ENCODE results near the gene NPIPB13. TPM values are rescaled to one million over a fixed set of nuclear protein-coding genes. Genes with fewer than 3 reads are reported as not detected.
"Not testable (repeated sequence)": the region's sequence is repeated elsewhere in the genome, so short reads cannot be mapped to it uniquely, and the experiment has no call there.

The NPIPB13 gene
- 6.2 TPM for total RNA-seq

GRCh38 chr16:30248379-30248778 lies at the start of gene NPIPB13:
Gene NPIPB13 (minus strand): TSS chr16:30248479. CDS start chr16:30245573, 2,906 bp downstream.
- ATAC-seq; DNase-seq (ENCODE audit: low spot score): not testable (repeated sequence)

- not testable (repeated sequence) for ATAC-seq
- DNase-seq (ENCODE audit: low spot score) = peak; percentile 28
Observed at GRCh38 chr16:30282357-30282756, 34.1 kb upstream of the NPIPB13 start.

DNA sequence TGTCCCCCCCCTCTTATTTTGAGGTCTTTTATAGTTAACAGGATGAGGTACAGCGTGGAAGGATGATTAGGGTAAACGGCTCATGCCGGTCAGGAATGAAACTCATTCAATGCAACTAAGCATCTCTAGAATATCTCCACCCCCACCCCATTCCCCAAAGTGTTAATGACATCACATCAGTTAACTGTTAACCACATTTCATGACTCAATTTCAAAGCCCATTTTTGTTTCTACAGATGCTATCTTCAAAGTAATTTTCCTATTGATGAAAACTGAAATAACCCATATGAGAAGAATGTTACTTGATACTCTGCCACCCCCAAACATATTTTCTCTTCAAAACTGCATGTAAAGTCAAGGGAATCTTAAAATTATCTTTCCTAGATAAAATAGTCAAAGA lies 30.2 kb upstream of the NPIPB13 start:
- DNase-seq (ENCODE audit: low spot score) = not testable (repeated sequence)

GRCh38 chr16:30217082-30217481 lies 31.2 kb downstream of the NPIPB13 start:
- DNase-seq (ENCODE audit: low spot score) = peak; percentile 42
- not testable (repeated sequence) for ATAC-seq

More for the DNA sequence above, 30.2 kb upstream of the NPIPB13 start:
- not testable (repeated sequence) for ATAC-seq

- ATAC-seq; DNase-seq (ENCODE audit: low spot score): not testable (repeated sequence)
Observed at GRCh38 chr16:30211414-30211813, 36.9 kb downstream of the NPIPB13 start.

GRCh38 chr16:30209032-30209431 lies 39.2 kb downstream of the NPIPB13 start:
- DNase-seq (ENCODE audit: low spot score) = not testable (repeated sequence)
- ATAC-seq = peak; percentile 56

GRCh38 chr16:30207063-30207704 lies 41.1 kb downstream of the NPIPB13 start:
- ATAC-seq (peak; percentile 5), DNase-seq (ENCODE audit: low spot score) (peak; percentile 42)

DNA sequence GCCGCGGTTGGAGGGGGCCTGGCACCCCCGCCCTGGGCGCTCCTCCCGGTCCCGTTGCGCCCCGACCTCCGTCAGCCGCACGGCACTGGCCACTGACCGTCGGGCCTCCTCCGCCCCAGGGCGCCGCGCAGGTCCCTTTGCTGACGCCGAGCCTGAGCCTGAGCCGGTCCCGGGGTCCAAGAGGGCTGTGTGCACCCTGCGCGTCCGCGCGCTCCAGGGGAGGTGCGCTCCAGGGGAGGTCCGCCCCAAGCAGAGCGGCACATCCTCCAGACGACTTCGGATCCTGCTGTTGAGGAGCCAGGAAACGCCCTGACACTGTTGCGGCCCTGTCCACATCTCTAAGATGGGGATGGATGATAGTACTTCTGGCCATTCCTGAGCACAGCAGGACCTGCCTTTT lies 42.0 kb downstream of the NPIPB13 start:
- ATAC-seq = peak; percentile 27
- DNase-seq (ENCODE audit: low spot score) = not testable (repeated sequence)

GRCh38 chr16:30205541-30206236 lies 42.6 kb downstream of the NPIPB13 start:
- ATAC-seq (peak; percentile 61), DNase-seq (ENCODE audit: low spot score) (peak; percentile 43)

DNA sequence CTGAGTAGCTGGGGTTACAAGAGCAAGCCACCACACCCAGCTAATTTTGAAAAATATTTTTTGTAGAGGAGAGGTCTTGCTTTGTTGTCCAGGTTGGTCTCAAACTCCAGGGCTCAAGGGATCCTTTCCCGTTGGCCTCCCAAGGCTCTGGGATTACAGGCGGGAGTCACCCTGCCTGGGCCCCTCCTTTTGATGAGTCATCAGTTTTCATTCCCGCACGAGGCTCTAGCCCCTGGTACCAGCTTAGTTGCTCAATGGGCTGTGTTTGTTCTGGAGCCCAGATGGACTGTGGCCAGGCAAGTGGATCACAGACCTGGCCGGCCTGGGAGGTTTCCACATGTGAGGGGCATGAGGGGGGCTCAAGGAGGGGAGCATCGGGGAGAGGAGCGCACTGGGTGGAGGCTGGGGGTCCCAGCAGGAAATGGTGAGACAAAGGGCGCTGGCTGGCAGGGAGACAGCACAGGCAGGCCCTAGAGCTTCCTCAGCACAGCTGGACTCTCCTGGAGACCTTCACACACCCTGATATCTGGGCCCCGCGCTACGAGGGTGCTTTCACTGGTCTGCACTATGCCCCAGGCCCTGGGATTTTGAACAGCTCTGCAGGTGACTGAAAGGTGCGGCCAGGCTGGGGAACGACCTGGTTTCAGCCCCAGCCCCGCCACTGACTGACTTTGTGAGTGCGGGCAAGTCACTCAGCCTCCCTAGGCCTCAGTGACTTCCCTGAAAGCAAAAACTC lies 48.5 kb downstream of the NPIPB13 start:
- ATAC-seq = peak; percentile 77
- not testable (repeated sequence) for DNase-seq (ENCODE audit: low spot score)

GRCh38 chr16:30199049-30199448 lies 49.2 kb downstream of the NPIPB13 start, which contains the start of gene SULT1A3:
Gene SULT1A3 (plus strand): TSS chr16:30199255. CDS start chr16:30200729, 1,474 bp downstream.
- ATAC-seq = peak; percentile 32
- DNase-seq (ENCODE audit: low spot score) = not testable (repeated sequence)

Other genes with a start within 250 kb of the NPIPB13 start
- gene DOC2A, start 237.5 kb downstream of the NPIPB13 start, total RNA-seq = 0.15 TPM
- gene C16orf92, start 225.3 kb downstream of the NPIPB13 start, total RNA-seq = not detected
- gene TLCD3B, start 217.2 kb downstream of the NPIPB13 start, total RNA-seq = 0.13 TPM
- 176 TPM for gene ALDOA, start 182.7 kb downstream of the NPIPB13 start, total RNA-seq
- 51.0 TPM for gene PPP4C, start 172.5 kb downstream of the NPIPB13 start, total RNA-seq
- 0.86 TPM for gene TBX6, start 156.6 kb downstream of the NPIPB13 start, total RNA-seq
- gene YPEL3, start 152.3 kb downstream of the NPIPB13 start, total RNA-seq = 20.9 TPM
- 1.4 TPM for gene GDPD3, start 134.9 kb downstream of the NPIPB13 start, total RNA-seq
- 12.3 TPM for gene MAPK3, start 125.3 kb downstream of the NPIPB13 start, total RNA-seq
- 8.5 TPM for gene CORO1A, start 64.9 kb downstream of the NPIPB13 start, total RNA-seq
- gene BOLA2B, start 54.8 kb downstream of the NPIPB13 start, total RNA-seq = 21.7 TPM
- 77.1 TPM for gene SLX1A, start 54.6 kb downstream of the NPIPB13 start, total RNA-seq
- 22.8 TPM for gene SULT1A3, start 49.2 kb downstream of the NPIPB13 start, total RNA-seq
- gene CD2BP2, start 106.8 kb upstream of the NPIPB13 start, total RNA-seq = 15.4 TPM
- 14.1 TPM for gene TBC1D10B, start 122.0 kb upstream of the NPIPB13 start, total RNA-seq
- not detected for gene MYL11, start 126.3 kb upstream of the NPIPB13 start, total RNA-seq
- 1.4 TPM for gene SEPTIN1, start 134.1 kb upstream of the NPIPB13 start, total RNA-seq
- gene ZNF48, start 146.9 kb upstream of the NPIPB13 start, total RNA-seq = 5.4 TPM
- gene ZNF771, start 159.1 kb upstream of the NPIPB13 start, total RNA-seq = 13.5 TPM
- 11.1 TPM for gene DCTPP1, start 181.6 kb upstream of the NPIPB13 start, total RNA-seq
- gene SEPHS2, start 197.4 kb upstream of the NPIPB13 start, total RNA-seq = 199 TPM
- 11.0 TPM for gene ITGAL, start 224.3 kb upstream of the NPIPB13 start, total RNA-seq